GM19193 (cell line): ENCODE data around the gene TRHDE.

Experiments
- POLR2A ChIP-seq: IDR thresholded peaks from 4 replicates; pipeline ENCODE4 v1.6.1; 2011; ENCODE audit not compliant: insufficient read depth, insufficient read length; ENCODE audit errors: extremely low read depth

Gene TRHDE

DNA sequence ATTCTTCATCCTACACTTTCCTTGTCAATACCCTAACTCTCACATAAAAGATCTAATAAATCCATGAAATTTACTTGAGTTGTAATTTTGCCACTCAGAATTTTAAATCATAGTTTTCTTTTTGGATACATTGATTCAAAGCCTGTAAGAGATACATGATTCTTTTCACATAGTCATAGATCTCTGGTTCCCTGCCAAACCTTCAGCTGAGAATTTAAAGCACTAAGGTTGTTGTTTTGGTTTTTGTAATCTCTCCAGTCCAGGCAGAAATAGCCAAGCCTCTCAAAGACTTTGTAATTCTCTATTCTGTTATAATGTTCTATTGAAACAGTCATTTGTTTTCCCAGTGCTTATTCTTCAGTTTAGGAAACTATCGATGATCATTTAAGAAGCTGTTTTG lies 273.9 kb downstream of the TRHDE start:
- TF ChIP-seq POLR2A: no peak

DNA sequence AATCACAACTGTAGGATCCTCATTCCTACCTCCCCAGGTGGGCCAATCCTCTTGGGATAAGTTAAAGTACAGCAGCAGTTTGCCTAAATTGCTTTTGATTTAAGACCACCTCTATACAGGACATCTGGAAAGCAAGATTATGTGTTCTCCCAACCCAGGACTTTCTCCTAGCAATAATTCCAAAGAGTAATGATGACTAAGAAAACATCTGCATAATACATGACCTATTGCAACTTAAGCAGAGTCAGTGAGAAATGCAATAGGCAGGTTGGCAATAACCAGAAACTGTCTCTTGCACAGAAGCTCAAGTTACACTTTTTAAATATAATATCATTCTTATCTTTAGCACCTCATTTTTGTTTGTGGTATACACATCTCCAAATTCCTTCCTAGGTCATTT lies 275.4 kb downstream of the TRHDE start:
- TF ChIP-seq POLR2A: no peak

DNA sequence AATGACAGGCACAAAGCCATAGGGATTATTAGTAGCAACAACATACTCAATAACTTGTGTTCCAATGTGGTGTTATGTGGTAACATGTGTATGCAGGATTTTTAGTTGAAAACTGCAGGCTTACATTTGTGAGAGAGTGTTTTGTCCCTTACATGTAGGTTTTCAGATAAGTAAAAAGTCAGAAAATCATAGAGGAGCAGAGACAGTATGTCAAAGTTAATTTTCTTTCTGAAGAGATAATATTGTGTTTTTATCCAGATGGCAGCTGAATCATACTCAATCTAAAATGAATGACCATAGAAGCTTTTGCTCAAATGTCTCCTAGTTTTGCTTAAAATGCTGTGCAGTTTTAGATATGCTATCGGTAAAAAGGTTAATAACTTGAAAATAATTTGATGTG lies 277.0 kb downstream of the TRHDE start:
- TF ChIP-seq POLR2A: no peak

DNA sequence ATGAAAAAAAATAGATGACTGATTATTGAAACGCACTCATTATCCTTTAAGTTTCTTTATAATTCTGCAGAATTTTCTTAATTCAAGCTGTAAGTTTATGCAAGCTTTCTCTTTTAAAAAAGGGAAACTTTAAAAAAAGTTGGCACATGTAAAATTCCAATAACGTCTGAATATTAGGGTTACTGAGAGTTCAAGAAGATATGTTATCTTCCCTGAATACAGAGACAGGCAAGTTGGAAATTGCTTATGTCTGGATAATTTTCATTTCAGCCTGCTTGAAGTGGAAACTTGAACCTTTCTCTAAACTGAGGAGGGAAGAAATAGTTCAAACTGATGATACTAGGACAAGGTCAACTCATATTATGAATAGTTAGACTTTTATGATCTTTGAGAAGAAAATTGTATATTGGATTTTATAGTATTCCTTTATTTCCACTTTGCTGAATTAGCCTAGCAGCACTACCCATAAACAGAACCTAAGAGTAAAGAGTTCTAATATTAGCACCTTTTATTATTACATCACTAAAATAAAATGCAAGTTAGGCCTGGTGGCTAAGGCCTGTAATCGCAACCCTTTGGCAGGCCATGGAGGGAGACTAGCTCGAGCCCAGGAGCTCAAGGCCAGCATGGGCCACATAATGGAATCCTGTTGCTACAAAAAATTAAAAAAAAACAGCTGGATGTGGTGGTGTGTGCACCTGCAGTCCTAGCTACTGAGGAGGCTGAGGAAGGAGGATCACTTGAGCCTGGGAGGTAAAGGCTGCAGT lies 288.0 kb downstream of the TRHDE start:
- TF ChIP-seq POLR2A: no peak

DNA sequence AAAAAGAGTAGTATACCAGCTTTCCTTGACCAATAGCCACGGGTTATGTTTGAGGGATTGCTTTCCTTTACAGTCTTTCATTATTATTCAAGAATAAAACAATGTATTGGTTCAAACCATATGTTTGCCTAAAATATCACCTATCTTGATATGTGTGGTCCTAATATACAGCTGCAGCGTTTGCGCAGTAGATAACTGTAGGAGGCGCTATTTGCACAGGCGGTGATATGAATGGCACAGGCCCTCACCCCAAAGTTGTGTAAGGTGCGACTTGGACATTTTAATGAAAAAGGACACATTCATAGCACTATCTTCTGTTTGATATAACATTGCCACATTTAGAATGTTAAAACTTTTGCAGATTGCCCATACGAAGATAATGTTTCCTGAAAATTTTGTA lies 298.4 kb downstream of the TRHDE start:
- TF ChIP-seq POLR2A: no peak

DNA sequence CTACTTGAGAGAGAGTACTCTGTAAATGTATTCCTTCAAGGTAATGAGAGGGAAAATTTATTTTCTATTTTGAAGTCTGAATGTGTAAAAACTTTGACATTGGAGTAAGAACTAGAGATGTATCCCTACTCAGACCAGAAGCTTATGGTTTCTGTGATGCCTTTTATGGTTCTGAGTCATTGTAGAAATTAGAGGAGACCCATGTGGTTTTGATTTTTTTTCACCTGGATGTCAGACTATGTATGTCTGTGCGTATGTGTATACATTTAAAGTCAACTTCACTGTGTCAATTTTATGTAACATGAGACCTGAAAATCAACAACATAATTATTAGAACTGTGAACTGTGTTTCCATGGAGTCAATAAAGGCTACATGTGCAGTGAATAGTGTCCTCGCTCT lies 302.0 kb downstream of the TRHDE start:
- TF ChIP-seq POLR2A: no peak

DNA sequence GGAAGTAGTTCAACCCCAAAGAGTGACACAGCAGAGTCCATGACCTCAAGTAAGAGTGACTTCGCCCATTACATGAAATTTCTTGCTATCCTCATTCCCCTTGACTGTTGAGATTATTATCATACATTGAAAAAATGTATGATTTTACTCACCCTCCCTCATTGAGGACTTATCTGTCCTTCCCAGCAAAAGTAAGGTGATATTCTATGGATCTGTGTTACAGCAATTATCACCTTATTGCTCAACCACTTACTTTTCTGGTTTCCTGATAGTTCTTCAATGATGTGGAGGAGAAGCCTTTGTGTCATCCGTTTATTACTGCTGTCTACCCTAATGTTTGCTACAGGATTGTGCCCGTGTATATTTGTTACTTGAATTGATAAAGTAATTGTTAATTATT lies 306.2 kb downstream of the TRHDE start:
- TF ChIP-seq POLR2A: no peak

DNA sequence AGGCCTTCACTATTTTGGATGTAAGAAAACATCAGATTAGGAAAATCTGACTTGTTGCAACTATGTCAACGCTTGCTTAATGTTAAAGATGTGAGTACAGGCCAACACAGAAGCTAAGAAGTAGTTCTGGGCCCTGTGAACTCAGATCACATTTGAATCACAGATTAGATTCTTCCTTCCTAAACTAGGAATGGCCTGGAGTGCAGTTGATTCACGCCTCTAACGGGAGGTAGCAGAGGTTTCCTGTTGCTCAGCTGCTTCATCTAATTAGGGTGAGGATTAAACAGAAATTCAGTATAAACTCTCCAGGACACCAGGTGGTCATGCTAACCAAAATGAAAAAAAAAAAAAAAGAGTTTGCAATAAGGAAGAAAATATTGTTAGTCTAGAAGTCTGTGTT lies 314.3 kb downstream of the TRHDE start:
- no peak for TF ChIP-seq POLR2A

DNA sequence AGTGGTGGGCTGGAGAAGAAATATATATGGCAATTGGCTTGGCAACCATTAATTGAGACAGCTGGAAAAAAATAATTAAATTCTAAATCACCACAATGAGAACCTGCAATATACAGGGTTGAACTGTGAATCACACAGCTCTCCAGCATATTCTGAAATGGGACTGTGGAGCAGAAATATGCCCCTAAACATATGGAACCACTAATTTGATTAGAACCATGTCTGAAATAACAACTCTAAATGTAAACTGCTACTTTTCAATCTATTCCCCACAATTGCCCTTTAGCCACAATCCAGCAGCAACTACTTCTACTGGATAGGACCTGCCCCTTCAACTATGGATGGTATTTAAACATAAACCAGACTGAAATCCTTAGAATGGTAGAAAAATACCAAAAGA lies 330.4 kb downstream of the TRHDE start:
- TF ChIP-seq POLR2A: no peak

DNA sequence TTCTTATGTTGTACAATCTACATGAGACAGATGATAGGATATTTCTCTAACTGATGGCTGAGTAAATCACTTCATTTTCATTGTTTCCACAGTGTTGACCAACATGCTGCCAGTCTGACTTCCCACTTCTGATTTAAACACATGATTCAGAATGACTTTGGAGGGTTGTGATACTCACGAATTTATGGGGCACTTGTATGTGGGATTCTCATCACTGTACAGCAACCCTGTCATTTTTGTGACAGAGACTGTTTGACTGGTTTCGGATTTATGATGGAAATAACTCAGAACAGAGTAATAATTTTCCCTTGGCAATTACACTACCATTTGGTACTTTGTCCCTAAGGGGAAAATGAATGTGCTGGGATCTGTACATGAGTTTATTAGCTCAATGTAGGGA lies 333.8 kb downstream of the TRHDE start:
- no peak for TF ChIP-seq POLR2A

DNA sequence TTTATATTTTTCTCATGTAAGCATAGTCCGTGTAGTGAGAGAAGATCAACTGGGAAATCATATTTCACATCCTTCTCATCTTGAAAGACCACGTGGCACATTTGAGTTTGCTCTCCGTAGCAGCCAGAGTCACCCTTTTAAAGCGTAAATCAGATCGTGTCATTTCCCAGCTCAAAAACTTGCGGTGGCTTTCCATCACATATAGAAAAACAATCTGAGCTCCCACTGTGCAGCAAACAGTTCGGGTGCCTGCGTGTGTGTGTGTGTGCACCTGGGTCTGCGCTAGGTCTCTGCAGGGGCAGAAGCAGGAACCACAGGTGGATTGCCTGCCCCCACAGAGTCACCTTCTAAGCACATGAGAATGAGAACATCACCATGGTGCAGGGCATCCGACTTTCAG lies 338.2 kb downstream of the TRHDE start:
- no peak for TF ChIP-seq POLR2A

DNA sequence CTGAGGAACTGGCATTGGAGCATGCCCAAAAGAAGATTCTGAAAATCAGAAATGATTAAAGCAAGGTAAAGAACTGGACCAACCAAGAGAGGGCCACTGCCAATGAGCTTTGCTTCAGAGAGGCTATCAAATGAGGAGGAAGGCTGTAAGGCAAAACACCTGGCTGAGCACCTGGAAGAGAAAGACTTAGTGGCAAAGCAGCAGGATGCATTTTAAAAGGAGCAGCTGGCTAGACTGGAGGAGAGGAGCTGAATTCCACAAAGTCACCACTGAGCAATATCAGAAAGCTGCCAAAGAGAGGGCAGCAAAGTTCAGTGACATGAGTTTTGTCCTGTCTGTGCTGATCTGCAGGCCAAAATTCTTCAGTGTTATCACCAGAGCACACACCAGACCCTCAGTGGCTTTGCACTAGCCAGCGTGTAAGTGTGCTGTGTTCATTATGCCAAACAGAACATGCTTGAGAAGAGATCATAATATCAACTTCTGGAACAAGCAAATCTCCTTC lies 338.7 kb downstream of the TRHDE start:
- no peak for TF ChIP-seq POLR2A

DNA sequence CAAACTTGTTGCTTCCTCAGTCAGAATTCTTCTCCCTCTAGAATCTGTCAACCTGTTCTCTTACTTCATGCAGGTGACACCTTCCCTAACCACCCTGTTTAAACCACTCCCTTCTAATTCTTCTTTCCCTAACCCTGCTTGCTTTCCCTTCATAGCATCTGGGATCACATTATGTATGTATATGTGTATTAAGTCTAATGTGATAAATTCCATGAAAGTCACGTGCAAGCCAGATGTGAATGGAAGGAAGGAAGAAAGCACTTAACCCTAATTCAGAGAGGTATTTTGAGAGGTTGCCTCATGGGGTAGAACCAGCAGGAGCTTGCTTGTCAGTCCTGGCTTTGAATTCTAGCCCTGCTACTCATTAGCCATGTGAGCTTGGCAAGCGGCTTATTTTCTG lies 340.0 kb downstream of the TRHDE start:
- TF ChIP-seq POLR2A: no peak

DNA sequence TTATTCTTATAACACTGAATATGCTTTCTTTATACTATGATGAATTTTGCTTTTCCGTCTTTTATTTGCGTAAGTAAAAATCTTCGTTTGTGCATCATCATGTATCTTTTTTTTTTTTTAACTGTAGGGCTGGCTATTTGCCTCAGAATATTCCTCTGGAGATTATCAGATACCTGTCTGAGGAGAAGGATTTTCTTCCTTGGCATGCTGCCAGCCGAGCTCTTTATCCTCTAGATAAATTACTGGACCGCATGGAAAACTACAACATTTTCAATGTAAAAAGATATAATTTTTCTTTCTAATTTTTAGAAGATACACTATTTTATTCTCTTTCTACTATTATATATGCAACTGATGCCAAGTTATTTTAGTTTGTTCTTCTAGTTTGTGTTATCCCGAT lies 346.6 kb downstream of the TRHDE start:
- TF ChIP-seq POLR2A: no peak

DNA sequence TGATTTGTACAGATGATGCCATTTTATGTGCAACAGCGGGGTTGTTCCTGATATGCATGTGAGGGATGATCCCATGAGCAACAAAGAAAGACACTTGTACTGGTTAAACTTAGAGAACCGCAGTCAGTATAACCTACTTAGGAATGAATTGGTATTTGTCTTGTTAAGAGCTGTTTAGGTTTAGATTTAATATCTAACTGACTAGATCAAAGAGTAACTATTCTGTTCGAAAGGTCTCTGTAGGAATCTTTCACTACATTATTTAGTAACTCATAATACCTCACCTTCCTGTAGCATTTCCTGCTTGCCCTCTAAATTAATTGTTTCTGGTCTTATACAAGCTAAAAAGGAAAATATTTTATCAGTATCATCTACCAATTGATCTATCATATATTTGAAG lies 350.4 kb downstream of the TRHDE start:
- no peak for TF ChIP-seq POLR2A

DNA sequence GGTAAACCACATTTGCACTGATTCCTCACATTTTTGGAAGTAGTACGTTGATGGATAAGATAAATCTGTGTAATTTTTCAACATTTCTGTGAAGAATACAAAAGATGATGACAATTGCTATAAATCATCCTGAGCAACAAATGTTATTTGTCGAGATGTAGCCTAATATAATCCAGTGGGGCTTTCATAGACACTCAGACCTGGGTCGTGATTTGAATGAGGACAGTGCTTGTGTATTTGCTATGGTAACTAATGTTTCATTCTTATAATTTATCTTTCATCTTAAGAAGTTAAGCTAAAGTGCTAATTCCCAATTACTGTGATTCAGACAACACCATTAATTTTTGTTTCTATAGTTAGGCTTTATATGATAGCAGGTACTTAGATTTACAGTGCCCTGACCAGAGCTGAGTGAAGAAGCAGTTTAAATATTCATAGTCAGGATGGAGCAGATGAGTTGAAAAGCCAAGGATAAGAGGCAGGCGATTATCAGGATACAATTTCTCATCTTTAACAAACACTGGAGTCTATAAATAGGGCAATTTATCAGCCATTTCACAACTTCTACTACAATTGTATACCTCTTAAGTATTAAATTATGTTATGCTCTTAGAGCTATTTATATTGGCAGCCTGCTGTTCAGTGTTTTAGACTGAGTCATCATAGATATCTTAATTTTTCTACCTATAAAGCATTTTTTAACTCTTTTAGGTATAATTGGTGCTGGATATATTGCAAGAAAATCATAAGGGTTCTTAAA lies 359.9 kb downstream of the TRHDE start:
- TF ChIP-seq POLR2A: no peak
